ENCODE measurements around the gene CACNA1S. TPM values are rescaled to one million over a fixed set of nuclear protein-coding genes. Genes with fewer than 3 reads are reported as not detected.

The CACNA1S gene
- total RNA-seq, 6 experiments from 2014 or later, result not detected

DNA sequence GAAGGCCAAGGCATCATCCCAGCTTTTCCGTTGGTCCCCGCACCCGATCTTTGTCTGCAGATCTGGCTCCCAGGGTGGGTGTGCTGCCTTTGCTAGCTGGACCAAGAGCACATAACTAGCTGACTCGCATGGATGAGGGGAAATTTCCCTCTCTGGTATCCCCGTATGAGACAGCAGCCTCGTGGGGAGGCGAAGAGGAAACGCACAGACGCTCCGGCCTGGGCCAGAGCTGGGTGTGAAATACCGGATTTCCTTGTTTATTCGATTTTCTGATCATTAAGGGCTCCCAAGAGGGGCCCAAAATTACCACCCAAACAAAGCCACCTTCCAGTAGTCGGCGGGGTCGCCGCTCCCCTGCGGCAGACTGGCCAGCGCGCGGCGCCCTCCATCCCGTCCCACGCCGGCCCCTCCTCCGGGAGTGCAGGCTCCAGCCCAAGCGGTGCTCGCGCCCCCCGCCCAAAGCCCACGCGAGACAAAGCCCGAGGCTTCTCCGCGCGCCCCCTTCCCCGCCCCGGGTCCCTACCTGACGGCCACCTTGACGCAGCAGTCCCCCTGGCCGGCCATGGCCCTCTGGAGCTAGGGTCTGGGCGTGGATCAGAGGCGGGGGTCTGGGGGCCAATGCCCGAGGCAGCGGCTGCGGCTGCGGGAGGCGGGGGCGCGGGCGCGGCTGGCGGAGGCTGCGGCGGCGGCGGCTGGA, 89.3 kb downstream of the CACNA1S start:
- Mint-ChIP-seq H3K4me3 (no peak overlapping the region), H3K36me3 (ENCODE audit: low read depth) (no peaks in the 10 kb centered on the region), H3K9me3 (no peaks in the 10 kb centered on the region), H3K4me1 (ENCODE audit: low read depth) (peaks cover 21% of the 10 kb centered on the region), H3K27me3 (ENCODE audit: insufficient read depth) (peaks cover 39% of the 10 kb centered on the region), H3K27ac (no peak overlapping the region)
- DNase-seq, result no peak
- TF ChIP-seq, protein P1, sequence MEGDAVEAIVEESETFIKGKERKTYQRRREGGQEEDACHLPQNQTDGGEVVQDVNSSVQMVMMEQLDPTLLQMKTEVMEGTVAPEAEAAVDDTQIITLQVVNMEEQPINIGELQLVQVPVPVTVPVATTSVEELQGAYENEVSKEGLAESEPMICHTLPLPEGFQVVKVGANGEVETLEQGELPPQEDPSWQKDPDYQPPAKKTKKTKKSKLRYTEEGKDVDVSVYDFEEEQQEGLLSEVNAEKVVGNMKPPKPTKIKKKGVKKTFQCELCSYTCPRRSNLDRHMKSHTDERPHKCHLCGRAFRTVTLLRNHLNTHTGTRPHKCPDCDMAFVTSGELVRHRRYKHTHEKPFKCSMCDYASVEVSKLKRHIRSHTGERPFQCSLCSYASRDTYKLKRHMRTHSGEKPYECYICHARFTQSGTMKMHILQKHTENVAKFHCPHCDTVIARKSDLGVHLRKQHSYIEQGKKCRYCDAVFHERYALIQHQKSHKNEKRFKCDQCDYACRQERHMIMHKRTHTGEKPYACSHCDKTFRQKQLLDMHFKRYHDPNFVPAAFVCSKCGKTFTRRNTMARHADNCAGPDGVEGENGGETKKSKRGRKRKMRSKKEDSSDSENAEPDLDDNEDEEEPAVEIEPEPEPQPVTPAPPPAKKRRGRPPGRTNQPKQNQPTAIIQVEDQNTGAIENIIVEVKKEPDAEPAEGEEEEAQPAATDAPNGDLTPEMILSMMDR (IDR thresholded peaks at IDR 0.05), result no peak

GRCh38 chr1:201022493-201022819, 89.8 kb downstream of the CACNA1S start:
- no peak for DNase-seq
- Mint-ChIP-seq H3K9me3 (no peaks in the 10 kb centered on the region), H3K27me3 (ENCODE audit: insufficient read depth) (peaks cover 40% of the 10 kb centered on the region), H3K36me3 (ENCODE audit: low read depth) (no peaks in the 10 kb centered on the region), H3K4me3 (no peak overlapping the region), H3K4me1 (ENCODE audit: low read depth) (peaks cover 21% of the 10 kb centered on the region), H3K27ac (no peak overlapping the region)
- TF ChIP-seq, protein P1 (IDR thresholded peaks at IDR 0.05), result no peak

- TF ChIP-seq, protein P1 (IDR thresholded peaks at IDR 0.05), result no peak
- peaks cover 38% of the 10 kb centered on the region for H3K27me3 Mint-ChIP-seq (ENCODE audit: insufficient read depth)
- no peaks in the 10 kb centered on the region for H3K36me3 Mint-ChIP-seq (ENCODE audit: low read depth)
- no peak for DNase-seq
- no peak overlapping the region for H3K27ac Mint-ChIP-seq
- H3K4me1 Mint-ChIP-seq (ENCODE audit: low read depth), result peaks cover 21% of the 10 kb centered on the region
- H3K4me3 Mint-ChIP-seq, result no peak overlapping the region
- no peaks in the 10 kb centered on the region for H3K9me3 Mint-ChIP-seq
Observed at GRCh38 chr1:201021630-201022492, 90.4 kb downstream of the CACNA1S start.

- Mint-ChIP-seq H3K27ac (no peak overlapping the region), H3K27me3 (ENCODE audit: insufficient read depth) (peaks cover 43% of the 10 kb centered on the region), H3K4me3 (no peak overlapping the region), H3K4me1 (ENCODE audit: low read depth) (peaks cover 13% of the 10 kb centered on the region), H3K9me3 (no peaks in the 10 kb centered on the region), H3K36me3 (ENCODE audit: low read depth) (no peaks in the 10 kb centered on the region)
- TF ChIP-seq, protein P1 (IDR thresholded peaks at IDR 0.05), result peak; percentile 43
- DNase-seq, result no peak
Observed at GRCh38 chr1:201020721-201021629, 91.3 kb downstream of the CACNA1S start.

DNA sequence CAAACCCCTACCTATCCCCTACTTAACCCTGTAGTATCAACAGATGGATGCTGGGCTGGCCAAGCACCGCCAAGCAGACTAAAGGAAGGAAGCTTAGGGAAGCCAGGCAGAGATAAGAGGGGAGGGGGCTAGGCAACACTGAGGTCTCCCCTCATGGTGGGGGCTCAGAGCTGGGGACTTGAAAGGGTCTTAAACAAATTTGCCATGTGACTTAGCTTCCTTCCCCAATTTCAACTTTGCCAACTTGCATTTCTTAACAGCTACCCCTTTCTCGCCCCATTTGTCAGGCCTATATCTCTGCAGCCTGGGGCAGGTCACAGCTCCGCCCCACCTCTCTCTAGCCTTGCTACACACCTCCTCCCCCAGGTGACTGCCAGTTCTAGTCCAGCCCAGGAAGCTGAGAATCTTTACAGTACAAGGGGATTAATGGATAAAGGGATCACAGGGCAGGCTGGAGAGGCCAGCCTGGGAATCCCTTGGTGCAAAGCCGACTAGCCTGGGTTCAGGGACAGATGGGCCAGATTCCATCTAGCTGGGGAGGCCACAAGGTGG, 92.1 kb downstream of the CACNA1S start:
- peaks cover 7% of the 10 kb centered on the region for H3K4me1 Mint-ChIP-seq (ENCODE audit: low read depth)
- no peak for DNase-seq
- H3K4me3 Mint-ChIP-seq, result no peak overlapping the region
- H3K9me3 Mint-ChIP-seq, result no peaks in the 10 kb centered on the region
- H3K27ac Mint-ChIP-seq, result no peak overlapping the region
- TF ChIP-seq, protein P1 (IDR thresholded peaks at IDR 0.05), result no peak
- H3K27me3 Mint-ChIP-seq (ENCODE audit: insufficient read depth), result peaks cover 43% of the 10 kb centered on the region
- no peaks in the 10 kb centered on the region for H3K36me3 Mint-ChIP-seq (ENCODE audit: low read depth)
